HepG2 (cell line): ENCODE results near the gene H3-3A. TPM values are rescaled to one million over a fixed set of nuclear protein-coding genes. Genes with fewer than 3 reads are reported as not detected.

Experiments
- CHCHD3 ChIP-seq: sonication (generic); formaldehyde crosslinking; IDR thresholded peaks from 2 replicates; pipeline ENCODE4 v1.8.0; 2022; ENCODE audit warnings: mild to moderate bottlenecking, missing genetic modification reagents, moderate library complexity
- ETV5 ChIP-seq: IDR thresholded peaks from 2 replicates; pipeline ENCODE4 v1.6.1; 2018; ENCODE audit warnings: missing biosample characterization, missing genetic modification reagents, inconsistent platforms, borderline replicate concordance
- FOSL2 ChIP-seq: sonication (generic); formaldehyde crosslinking; IDR thresholded peaks from 2 replicates; pipeline ENCODE4 v1.4.0; 2020; ENCODE audit warnings: missing genetic modification reagents
- HDAC2 ChIP-seq: sonication (generic); formaldehyde crosslinking; IDR thresholded peaks from 2 replicates; pipeline ENCODE4 v1.4.0; 2020; ENCODE audit warnings: missing genetic modification reagents
- HOXA9 ChIP-seq: sonication (generic); formaldehyde crosslinking; IDR thresholded peaks from 2 replicates; pipeline ENCODE4 v1.8.1; 2022; ENCODE audit warnings: missing genetic modification reagents, mild to moderate bottlenecking, moderate library complexity, borderline replicate concordance
- NRL ChIP-seq: sonication (generic); formaldehyde crosslinking; IDR thresholded peaks from 2 replicates; pipeline ENCODE4 v1.5.0; 2020; ENCODE audit warnings: missing genetic modification reagents, mild to moderate bottlenecking, moderate library complexity, borderline replicate concordance
- ZC3H13 ChIP-seq: sonication (generic); formaldehyde crosslinking; IDR thresholded peaks from 2 replicates; pipeline ENCODE4 v1.8.1; 2023; ENCODE audit warnings: mild to moderate bottlenecking, missing genetic modification reagents, moderate library complexity
- ZNF121 ChIP-seq: sonication (generic); formaldehyde crosslinking; IDR thresholded peaks from 2 replicates; pipeline ENCODE4 v1.5.0; 2020; ENCODE audit warnings: mild to moderate bottlenecking, missing genetic modification reagents
- ZNF260 ChIP-seq: sonication (generic); formaldehyde crosslinking; IDR thresholded peaks from 2 replicates; pipeline ENCODE4 v1.4.0; 2020; ENCODE audit warnings: missing genetic modification reagents, low read depth, mild to moderate bottlenecking, borderline replicate concordance
- ZNF773 ChIP-seq: sonication (generic); formaldehyde crosslinking; IDR thresholded peaks from 2 replicates; pipeline ENCODE4 v1.4.0; 2020; ENCODE audit warnings: missing genetic modification reagents, borderline replicate concordance
- ZNF883 ChIP-seq: sonication (generic); formaldehyde crosslinking; IDR thresholded peaks from 2 replicates; pipeline ENCODE4 v1.5.1; 2020; ENCODE audit warnings: mild to moderate bottlenecking, missing genetic modification reagents; ENCODE audit errors: not compliant biosample characterization
- polyA plus RNA-seq, 8 experiments: library from polyadenylated mRNA; depleted of rRNA in 3 of 8; stranded (reverse) in 7 of 8; unstranded in 1 of 8; fragments of >200 nt; fragmentation: Illumina TruSeq in 4 of 8; extraction: Trizol in 4 of 8; gene quantifications; 2 replicates each; pipeline versions ENCODE4 v1.2.1 to v1.2.3, GENCODE V29; 2011 to 2016; ENCODE audit warnings: low read depth in 4 of 8, missing spikeins in 1 of 8, mixed read lengths in 1 of 8; ENCODE audit not compliant: insufficient read depth in 1 of 8
- total RNA-seq, 5 experiments: library from RNA; depleted of rRNA; stranded (reverse); fragments of >200 nt; fragmentation: Illumina TruSeq; extraction: Trizol; gene quantifications; 2 replicates each; pipeline ENCODE4 v1.2.3, GENCODE V29; 2016; ENCODE audit warnings: low read depth in 1 of 5
- TF ChIP-seq, protein P1 (sequence below): IDR thresholded peaks from 2 replicates; pipeline ENCODE4 v1.6.1; 2016; ENCODE audit warnings: low read depth, borderline replicate concordance
- TF ChIP-seq, protein P2 (sequence below): sonication (generic); formaldehyde crosslinking; IDR thresholded peaks from 2 replicates; pipeline ENCODE4 v1.4.0; 2020; ENCODE audit warnings: mild to moderate bottlenecking, missing genetic modification reagents
- TF ChIP-seq, protein P3 (sequence below): sonication (generic); formaldehyde crosslinking; IDR thresholded peaks from 2 replicates; pipeline ENCODE4 v1.4.0; 2020; ENCODE audit warnings: missing genetic modification reagents
- TF ChIP-seq, protein P4 (sequence below): sonication (generic); formaldehyde crosslinking; IDR thresholded peaks from 2 replicates; pipeline ENCODE4 v1.5.0; 2020; ENCODE audit warnings: missing genetic modification reagents
- TF ChIP-seq, protein P5 (sequence below): sonication (generic); formaldehyde crosslinking; IDR thresholded peaks from 2 replicates; pipeline ENCODE4 v1.4.0; 2020; ENCODE audit warnings: missing genetic modification reagents, low read depth, mild to moderate bottlenecking, borderline replicate concordance
- TF ChIP-seq, protein P6 (sequence below): sonication (generic); formaldehyde crosslinking; IDR thresholded peaks from 2 replicates; pipeline ENCODE4 v1.4.0; 2020; ENCODE audit warnings: missing genetic modification reagents

H3-3A gene
- total and polyA plus RNA-seq, 2 of the 13 experiments (the other 11 are each of a cell fraction or from before 2014, with no cell fraction given): 221 to 320 TPM

DNA sequence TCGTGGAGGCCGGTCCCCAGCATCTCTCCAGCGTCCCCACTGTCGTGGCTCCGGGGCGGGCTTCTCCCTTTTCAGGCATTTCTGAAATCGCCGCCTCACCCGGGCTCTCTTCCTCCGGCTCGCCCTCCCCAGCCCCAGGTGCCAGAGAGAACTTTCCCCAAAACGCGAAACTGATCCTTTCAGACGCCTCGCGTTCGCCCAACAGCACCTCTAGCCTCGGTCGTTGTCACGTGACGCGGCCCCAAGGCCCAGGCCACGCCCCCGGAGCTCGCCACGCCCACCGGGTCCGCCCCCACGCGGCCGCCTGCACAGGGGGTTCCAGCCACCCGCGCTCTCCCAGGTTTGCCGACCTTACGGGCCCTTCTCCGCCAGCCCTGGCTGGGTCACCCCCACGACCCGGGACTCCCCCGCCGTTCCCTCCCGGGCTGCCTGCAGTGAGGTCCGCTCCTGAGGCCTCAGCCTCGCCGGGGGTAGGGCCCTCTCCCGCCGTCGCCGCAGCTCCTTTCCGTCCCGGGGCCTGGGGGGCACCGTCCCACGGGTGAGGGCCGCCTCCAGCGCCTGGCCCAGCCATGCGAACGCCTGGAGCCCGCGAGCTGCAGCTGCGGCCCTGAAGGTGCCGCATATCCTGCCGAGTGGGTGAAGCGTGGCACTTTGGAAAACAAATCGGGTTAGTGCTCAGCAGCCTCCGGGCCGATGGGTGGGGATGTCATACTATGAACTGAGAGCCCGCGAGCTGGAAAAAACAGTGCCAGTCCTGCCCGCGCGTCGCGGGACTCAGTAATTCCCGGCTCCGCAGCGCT is 21.0 kb downstream of the H3-3A start (continued):
- TF ChIP-seq, protein P1, sequence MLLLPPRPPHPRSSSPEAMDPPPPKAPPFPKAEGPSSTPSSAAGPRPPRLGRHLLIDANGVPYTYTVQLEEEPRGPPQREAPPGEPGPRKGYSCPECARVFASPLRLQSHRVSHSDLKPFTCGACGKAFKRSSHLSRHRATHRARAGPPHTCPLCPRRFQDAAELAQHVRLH (CRISPR knock-in tag): no peak; the same call in 1 of the 2 replicates
- TF ChIP-seq ZNF773 (CRISPR knock-in tag): no peak
- TF ChIP-seq, protein P2, sequence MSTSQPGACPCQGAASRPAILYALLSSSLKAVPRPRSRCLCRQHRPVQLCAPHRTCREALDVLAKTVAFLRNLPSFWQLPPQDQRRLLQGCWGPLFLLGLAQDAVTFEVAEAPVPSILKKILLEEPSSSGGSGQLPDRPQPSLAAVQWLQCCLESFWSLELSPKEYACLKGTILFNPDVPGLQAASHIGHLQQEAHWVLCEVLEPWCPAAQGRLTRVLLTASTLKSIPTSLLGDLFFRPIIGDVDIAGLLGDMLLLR (CRISPR knock-in tag): 0 out of 2 replicates have a peak, but pooled peaks have one; percentile 15
- TF ChIP-seq, protein P3, sequence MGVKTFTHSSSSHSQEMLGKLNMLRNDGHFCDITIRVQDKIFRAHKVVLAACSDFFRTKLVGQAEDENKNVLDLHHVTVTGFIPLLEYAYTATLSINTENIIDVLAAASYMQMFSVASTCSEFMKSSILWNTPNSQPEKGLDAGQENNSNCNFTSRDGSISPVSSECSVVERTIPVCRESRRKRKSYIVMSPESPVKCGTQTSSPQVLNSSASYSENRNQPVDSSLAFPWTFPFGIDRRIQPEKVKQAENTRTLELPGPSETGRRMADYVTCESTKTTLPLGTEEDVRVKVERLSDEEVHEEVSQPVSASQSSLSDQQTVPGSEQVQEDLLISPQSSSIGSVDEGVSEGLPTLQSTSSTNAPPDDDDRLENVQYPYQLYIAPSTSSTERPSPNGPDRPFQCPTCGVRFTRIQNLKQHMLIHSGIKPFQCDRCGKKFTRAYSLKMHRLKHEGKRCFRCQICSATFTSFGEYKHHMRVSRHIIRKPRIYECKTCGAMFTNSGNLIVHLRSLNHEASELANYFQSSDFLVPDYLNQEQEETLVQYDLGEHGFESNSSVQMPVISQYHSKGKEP (CRISPR knock-in tag): no peak
- no peak for TF ChIP-seq FOSL2 (CRISPR knock-in tag)
- peak; percentile 48 for TF ChIP-seq ZNF883
- TF ChIP-seq, protein P4, sequence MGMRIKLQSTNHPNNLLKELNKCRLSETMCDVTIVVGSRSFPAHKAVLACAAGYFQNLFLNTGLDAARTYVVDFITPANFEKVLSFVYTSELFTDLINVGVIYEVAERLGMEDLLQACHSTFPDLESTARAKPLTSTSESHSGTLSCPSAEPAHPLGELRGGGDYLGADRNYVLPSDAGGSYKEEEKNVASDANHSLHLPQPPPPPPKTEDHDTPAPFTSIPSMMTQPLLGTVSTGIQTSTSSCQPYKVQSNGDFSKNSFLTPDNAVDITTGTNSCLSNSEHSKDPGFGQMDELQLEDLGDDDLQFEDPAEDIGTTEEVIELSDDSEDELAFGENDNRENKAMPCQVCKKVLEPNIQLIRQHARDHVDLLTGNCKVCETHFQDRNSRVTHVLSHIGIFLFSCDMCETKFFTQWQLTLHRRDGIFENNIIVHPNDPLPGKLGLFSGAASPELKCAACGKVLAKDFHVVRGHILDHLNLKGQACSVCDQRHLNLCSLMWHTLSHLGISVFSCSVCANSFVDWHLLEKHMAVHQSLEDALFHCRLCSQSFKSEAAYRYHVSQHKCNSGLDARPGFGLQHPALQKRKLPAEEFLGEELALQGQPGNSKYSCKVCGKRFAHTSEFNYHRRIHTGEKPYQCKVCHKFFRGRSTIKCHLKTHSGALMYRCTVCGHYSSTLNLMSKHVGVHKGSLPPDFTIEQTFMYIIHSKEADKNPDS (CRISPR knock-in tag): no peak
- no peak for TF ChIP-seq ZNF121 (CRISPR knock-in tag)
- TF ChIP-seq NRL (CRISPR knock-in tag): peak; percentile 79
- TF ChIP-seq ZC3H13 (CRISPR knock-in tag): 0 out of 2 replicates have a peak, but pooled peaks have one; percentile 54
- TF ChIP-seq, protein P5, sequence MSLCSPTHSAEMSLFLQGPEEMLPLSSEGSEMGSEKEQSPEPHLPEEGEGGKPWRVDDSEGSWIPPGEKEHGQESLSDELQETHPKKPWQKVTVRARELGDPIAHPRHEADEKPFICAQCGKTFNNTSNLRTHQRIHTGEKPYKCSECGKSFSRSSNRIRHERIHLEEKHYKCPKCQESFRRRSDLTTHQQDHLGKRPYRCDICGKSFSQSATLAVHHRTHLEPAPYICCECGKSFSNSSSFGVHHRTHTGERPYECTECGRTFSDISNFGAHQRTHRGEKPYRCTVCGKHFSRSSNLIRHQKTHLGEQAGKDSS (CRISPR knock-in tag): no peak
- TF ChIP-seq CHCHD3 (CRISPR knock-in tag): no peak; the same call in 1 of the 2 replicates
- TF ChIP-seq, protein P6, sequence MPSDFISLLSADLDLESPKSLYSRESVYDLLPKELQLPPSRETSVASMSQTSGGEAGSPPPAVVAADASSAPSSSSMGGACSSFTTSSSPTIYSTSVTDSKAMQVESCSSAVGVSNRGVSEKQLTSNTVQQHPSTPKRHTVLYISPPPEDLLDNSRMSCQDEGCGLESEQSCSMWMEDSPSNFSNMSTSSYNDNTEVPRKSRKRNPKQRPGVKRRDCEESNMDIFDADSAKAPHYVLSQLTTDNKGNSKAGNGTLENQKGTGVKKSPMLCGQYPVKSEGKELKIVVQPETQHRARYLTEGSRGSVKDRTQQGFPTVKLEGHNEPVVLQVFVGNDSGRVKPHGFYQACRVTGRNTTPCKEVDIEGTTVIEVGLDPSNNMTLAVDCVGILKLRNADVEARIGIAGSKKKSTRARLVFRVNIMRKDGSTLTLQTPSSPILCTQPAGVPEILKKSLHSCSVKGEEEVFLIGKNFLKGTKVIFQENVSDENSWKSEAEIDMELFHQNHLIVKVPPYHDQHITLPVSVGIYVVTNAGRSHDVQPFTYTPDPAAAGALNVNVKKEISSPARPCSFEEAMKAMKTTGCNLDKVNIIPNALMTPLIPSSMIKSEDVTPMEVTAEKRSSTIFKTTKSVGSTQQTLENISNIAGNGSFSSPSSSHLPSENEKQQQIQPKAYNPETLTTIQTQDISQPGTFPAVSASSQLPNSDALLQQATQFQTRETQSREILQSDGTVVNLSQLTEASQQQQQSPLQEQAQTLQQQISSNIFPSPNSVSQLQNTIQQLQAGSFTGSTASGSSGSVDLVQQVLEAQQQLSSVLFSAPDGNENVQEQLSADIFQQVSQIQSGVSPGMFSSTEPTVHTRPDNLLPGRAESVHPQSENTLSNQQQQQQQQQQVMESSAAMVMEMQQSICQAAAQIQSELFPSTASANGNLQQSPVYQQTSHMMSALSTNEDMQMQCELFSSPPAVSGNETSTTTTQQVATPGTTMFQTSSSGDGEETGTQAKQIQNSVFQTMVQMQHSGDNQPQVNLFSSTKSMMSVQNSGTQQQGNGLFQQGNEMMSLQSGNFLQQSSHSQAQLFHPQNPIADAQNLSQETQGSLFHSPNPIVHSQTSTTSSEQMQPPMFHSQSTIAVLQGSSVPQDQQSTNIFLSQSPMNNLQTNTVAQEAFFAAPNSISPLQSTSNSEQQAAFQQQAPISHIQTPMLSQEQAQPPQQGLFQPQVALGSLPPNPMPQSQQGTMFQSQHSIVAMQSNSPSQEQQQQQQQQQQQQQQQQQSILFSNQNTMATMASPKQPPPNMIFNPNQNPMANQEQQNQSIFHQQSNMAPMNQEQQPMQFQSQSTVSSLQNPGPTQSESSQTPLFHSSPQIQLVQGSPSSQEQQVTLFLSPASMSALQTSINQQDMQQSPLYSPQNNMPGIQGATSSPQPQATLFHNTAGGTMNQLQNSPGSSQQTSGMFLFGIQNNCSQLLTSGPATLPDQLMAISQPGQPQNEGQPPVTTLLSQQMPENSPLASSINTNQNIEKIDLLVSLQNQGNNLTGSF (CRISPR knock-in tag): peak; percentile 23; the same call in 1 of the 2 replicates
- TF ChIP-seq HOXA9 (CRISPR knock-in tag): no peak
- peak; percentile 48 for TF ChIP-seq HDAC2 (CRISPR knock-in tag)
- TF ChIP-seq ZNF260 (CRISPR knock-in tag): no peak
- TF ChIP-seq ETV5 (CRISPR knock-in tag): peak; percentile 39; the same call in 1 of the 2 replicates
